HG03571 (cell line): ENCODE data around the gene RIMBP3C.
"Not testable (repeated sequence)": the region's sequence is repeated elsewhere in the genome, so short reads cannot be mapped to it uniquely, and the experiment has no call there.

ENCODE experiments used
- ATAC-seq: cut with Tn5 transposase; IDR thresholded peaks from one replicate; pipeline ENCODE4 v1.9.1; 2021; ENCODE audit not compliant: unreplicated experiment

RIMBP3C gene

DNA sequence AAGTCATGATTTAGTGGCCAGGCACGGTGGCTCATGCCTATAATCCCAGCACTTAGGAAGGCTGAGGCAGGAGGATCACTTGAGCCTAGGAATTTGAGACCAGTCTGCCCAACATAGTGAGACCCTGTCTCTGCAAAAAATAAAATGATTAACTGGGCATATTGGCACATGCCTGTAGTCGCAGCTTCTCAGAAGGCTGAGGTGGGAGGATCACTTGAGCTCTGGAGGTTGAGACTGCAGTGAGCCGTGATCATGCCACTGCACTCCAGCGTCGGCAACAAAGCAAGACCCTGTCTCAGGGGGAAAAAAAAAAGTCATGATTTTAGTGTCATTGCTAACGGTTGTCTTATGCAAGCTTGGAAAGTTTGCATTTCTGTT, 28.2 kb upstream of the RIMBP3C start:
- ATAC-seq: no peak

DNA sequence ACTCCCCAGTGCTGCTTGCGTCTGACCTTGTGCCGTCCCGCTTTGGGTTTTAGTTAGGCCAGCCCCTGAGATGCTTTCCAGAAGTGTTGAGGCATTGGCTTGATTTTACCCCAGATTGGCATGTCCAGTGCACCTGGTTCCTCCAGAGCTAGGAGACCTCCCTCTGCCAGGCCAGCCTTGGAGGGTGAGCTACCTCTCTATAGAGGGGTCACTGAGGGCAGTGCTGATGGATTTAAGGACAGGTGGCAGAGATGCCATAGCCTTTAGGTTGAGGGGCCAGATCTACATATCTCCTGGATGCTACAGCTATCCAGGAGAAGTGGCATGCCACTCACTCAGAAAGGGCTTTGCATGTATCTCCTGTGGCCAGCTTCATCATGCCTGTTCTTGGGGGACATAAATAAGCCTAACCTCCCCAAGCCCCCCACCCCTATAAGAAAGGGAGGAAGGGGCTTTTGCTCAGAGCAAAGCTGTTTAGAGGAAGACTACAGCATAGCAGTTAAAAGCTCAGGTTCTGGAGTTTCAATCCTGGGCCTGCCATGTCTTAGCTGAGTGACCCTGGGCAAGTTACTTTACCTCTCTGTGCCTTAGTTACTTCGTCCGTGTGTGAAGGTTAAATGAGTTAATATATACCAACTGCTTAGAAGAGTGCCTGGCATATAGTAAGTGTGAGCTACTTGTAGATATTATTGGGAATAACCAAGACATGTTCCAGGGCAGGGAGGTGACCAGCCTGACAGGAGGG, 22.7 kb upstream of the RIMBP3C start:
- no peak for ATAC-seq

DNA sequence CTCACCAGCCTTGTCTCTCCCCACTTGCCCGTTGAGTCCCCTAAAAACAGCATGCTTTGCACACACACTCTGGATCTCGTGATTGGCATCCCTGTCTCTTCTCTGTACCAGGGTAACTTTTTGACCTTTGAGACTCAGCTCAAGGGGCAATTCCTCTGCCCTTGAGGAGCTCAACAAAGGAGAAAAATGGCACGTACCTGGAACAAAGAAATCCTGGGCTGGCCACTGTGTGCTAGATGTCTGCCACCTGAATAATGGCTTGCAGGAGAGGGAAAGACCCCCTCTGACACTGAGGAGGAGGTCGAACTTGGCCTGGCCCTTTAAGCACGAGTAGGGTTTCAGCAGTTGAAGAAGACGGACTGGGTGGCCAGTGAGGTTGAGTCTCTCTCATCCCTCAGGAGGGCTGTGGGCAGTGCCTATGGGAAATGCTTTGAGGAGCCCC, 22.1 kb upstream of the RIMBP3C start:
- no peak for ATAC-seq

DNA sequence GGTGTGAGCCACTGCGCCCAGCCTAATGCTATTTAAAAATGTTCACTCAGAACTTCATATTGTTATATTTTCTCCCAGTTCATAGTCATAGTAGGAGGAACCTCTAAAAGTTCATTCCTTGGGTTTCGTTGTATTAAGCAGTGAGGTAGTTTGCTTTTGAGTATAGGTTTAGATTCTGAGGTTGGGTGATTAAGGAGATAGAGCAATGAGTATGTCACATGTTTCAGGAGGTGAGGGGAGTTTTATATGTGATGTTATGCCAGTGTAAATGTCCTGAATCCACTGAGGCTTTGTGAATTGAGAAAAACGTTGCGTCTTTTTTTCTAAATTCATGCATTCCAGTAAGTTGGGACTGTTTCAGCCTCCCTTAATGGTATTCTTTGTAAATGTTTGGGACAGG, 20.4 kb upstream of the RIMBP3C start:
- ATAC-seq: no peak

DNA sequence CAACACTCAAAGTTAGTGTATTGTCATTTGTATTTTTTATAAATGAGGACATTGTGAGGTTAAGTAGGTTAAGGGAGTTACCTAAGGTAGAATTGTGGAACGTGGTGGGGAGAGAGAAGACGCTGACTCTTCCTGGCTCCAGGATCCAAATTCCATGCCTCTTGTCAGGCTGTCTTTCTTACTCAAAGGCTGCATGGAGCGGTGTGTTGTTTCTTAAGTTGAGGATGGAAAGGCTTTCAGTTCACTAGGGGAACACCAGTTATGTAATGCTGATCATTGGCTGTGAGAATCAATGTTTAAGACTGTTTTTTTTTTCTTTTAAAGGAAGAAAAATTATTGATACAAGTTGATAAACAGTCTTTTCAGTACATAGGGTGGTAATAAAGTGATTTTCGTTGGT, 19.1 kb upstream of the RIMBP3C start:
- ATAC-seq: no peak

DNA sequence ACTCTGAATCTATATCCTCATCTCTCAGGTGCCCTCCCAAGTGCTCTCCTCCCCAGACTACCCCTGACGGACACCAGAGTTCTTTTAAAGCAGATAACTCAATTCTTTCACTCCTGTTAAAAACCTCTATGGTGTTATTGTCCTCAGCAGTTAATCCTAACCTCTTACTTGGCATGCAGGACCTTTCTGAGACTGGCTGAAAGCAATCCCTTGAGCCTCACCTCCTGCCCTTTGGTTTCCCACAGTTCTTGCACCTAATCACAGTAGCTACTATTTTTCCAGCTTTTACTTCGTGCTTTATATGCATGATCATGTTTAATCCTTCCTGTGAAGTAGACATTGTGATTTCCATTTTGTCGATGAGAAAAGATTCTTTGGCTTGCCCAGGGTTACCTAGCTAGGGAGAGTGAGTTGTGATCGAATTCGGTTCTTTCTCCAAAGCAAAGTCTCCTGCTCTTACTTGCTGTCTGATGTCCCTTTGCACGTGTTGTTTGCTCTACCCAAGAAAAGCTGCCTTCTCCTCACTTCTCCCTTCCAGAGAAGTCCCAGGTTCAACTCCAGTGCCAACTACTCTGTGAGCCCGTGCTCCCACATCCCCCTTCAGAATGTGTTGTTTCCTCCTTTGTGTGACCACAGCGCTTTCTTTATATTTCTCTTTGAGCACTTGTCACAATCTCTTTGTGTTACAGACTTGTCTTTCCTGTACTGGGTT, 18.4 kb upstream of the RIMBP3C start:
- no peak for ATAC-seq

- ATAC-seq: not testable (repeated sequence)
These were observed 17.8 kb upstream of the RIMBP3C start for GRCh38 chr22:21569076-21569427.

DNA sequence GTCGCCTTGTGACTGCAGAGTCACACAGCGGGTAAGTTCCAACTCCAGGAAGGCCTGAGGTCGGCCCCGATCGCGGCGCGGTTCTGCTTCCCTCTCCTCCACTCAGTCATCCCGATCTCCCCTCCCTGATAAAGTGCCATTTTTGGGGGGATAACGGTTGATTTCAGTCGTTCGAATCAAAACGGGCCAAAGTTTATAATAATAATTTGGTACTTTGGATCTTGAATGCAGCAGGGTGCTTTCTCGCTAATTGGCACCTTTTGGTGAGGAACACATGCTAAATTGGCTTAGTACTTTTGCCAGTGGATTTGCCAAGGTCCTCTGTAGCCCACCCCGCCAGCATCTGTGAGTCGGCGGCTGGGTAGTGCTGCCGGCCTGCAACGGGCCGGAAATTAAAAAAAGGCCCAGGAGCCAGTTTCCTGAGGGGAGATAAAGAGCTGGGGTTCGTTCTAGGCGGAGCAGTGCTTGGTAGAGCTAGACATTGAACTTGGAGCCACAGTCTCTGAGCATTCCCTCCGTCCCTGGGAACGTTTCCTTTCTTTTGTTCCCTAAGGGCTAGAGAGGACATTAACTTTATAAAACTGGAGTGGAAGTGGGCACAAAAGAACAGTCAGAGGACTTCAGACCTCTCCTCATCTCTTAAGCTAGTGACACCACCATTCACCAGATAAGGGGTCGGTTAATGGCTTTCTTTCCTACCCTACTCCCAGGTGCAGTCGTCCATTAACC, 17.2 kb upstream of the RIMBP3C start:
- no peak for ATAC-seq

DNA sequence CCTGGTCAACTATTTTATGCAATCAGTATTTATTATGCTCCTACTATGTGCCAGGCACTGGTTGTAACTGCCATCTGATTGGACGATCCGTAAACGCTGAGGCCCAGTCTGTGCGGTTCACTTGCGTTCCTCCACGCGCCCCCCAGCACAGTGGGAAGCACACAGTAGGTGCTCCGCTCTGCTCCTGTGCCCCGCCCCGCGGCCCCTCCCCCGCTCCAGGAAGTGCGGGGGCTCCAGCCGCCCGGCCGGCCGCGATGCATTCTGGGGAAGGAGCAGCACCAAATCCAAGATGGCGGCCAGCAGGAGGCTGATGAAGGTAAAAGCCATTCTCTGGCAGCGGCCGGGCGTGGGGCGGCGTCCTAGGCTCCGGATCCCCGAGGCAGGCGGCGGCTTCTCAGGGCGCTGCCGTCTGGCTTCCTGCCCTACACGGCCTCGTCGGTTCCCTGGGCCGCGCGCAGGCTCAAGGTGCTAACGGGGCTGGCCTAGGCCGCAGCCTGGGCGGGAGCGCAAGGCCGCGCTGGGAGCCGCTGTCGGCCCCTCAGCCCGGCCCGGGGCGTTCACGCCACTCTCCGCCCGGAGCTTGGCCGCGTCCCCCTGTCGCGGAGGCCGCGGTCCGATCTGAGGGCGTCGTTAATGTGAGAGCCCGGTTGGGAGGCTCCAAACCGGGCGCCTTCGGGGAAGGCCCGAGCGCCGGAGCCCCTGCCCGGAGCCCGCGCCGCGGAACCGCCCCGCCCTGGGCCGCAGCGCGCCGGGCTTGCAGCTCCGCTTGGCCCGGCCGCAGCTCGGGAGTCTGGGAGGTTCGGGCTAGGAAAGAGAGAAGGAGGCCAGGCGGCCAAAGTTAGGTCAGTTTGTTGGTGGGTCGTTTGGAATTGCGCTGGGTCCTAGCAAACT, 16.4 kb upstream of the RIMBP3C start, which contains the start of gene UBE2L3:
Gene UBE2L3, plus strand, starts transcription at position 259 of the 891 bp plus-strand sequence. Its CDS starts 31 bp downstream, at position 290.
- ATAC-seq: no peak

- ATAC-seq: no peak
These were observed 13.2 kb upstream of the RIMBP3C start for GRCh38 chr22:21564411-21564810.

- no peak for ATAC-seq
These were observed 12.7 kb upstream of the RIMBP3C start for GRCh38 chr22:21563912-21564311.

- ATAC-seq: not testable (repeated sequence)
These were observed 9.4 kb upstream of the RIMBP3C start for GRCh38 chr22:21560657-21561056.

- ATAC-seq: not testable (repeated sequence)
These were observed 8.3 kb upstream of the RIMBP3C start for GRCh38 chr22:21559345-21560125.

DNA sequence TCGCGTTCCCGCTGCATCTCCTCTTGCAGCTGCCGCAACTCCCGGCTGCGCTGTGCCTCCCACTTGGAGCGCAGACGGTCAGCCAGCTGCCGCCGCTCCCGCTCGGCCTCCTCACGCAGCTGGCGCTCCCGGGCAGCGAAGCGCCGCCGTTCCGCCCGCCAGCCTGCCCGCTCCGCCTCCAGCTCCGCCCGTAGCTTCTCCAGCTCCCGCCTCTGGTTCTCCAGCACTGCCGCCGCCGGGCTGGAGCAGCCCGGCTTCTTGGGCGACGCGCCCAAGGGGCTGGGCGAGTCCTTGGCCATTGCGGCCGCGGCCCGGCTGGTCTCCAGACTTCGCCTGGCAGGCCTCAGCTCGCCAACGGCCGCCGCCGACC, 598 bp downstream of the RIMBP3C start:
- peak; percentile 37 for ATAC-seq

- peak; percentile 51 for ATAC-seq
These were observed 1.1 kb downstream of the RIMBP3C start for GRCh38 chr22:21550008-21550677.

DNA sequence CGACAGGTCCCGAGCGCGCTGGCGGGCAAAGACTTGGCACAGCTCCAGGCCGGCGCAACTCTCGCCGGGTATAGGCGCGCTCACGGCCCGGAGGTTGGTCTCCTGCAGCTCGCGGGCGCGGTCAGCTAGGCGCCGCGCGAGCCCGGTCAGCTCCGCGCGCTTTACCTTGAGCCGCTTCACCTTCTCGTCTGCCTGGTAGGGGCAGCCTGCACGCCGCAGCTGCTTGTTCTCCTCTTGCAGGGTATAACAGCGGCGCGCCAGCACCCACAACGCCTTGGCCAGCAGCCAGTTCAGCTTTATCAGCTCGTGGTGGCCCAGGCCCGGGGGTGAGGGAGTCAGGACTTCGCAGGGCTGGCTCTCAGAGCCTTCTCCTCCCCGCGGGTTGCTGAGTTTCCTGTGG, 1.7 kb downstream of the RIMBP3C start:
- ATAC-seq: not testable (repeated sequence)

- not testable (repeated sequence) for ATAC-seq
These were observed 6.6 kb downstream of the RIMBP3C start for GRCh38 chr22:21544432-21545322.

DNA sequence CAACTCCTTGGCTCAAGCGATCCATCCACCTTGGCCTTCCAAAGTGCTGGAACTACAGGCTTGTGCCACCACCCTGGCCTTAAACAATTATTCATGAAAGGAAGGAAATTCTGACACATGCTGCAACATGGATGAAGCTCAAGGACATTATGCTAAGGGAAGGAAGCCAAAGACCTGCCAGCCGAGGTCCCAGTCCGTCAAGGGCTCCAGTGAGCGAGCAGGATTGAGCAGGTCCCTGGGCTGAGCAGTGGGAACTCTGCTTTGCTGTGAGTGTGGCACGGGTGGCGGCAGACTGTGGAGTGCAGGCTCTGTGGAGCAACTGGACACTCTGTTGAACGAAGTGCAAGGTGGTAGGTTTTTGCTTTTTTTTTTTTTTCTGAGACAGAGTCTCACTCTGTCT, 11.4 kb downstream of the RIMBP3C start:
- ATAC-seq: not testable (repeated sequence)
